ENCODE data around the gene DNAH11. TPM values are rescaled to one million over a fixed set of nuclear protein-coding genes. Genes with fewer than 3 reads are reported as not detected.

Gene DNAH11
- total and polyA plus RNA-seq, 9 of the 15 experiments (the other 6 are each of a cell fraction or from before 2014, with no cell fraction given), result under 0.01 TPM; not detected in 7

- FAIRE-seq, result no peak
- H3K4me1 ChIP-seq (replicated peaks in 1 of 2; ENCODE audit: control insufficient read depth in 2 of 2, insufficient read depth in 2 of 2, low read length in 2 of 2), result peaks cover 6 to 16% of the 10 kb centered on the region in 2 experiments; a peak in 4 of 5 replicates
- H3K9me3 ChIP-seq (replicated peaks; ENCODE audit: control insufficient read depth, insufficient read depth, low read depth, low read length), result no peaks in the 10 kb centered on the region
- H3K79me2 ChIP-seq (ENCODE audit: control insufficient read depth, insufficient read depth, low read length), result no peaks in the 10 kb centered on the region
- no peak for TF ChIP-seq LEF1 (IDR thresholded peaks at IDR 0.05)
- no peak for TF ChIP-seq DMBX1 (CRISPR knock-in tag; IDR thresholded peaks at IDR 0.05; ENCODE audit: borderline replicate concordance)
- no peak for TF ChIP-seq FIP1L1 (IDR thresholded peaks at IDR 0.05; ENCODE audit: low read depth, low read length, poor library complexity, severe bottlenecking)
- TF ChIP-seq POLR2B (IDR thresholded peaks at IDR 0.05; ENCODE audit: low read depth, partially characterized antibody), result no peak
- TF ChIP-seq IRF1 (CRISPR knock-in tag; IDR thresholded peaks at IDR 0.05; ENCODE audit: borderline replicate concordance), result no peak
- TF ChIP-seq ZNF79 (CRISPR knock-in tag; IDR thresholded peaks at IDR 0.05; ENCODE audit: low read depth), result no peak
- no peak for TF ChIP-seq KAT7 (CRISPR knock-in tag; IDR thresholded peaks at IDR 0.05; ENCODE audit: borderline replicate concordance)
- TF ChIP-seq HOXB6 (CRISPR knock-in tag; IDR thresholded peaks at IDR 0.05; ENCODE audit: borderline replicate concordance), result no peak
- TF ChIP-seq ZKSCAN1 (IDR thresholded peaks at IDR 0.05; ENCODE audit: low read depth, low read length), result no peak
- no peak for TF ChIP-seq ZNF507 (tag; conservative IDR thresholded peaks at IDR 0.05)
- TF ChIP-seq POLR2A (conservative IDR thresholded peaks at IDR 0.05), result no peak
- TF ChIP-seq MYC (IDR thresholded peaks at IDR 0.05; ENCODE audit: low read depth, low read length), result no peak
- TF ChIP-seq MYC (CRISPR knock-in tag; IDR thresholded peaks at IDR 0.05; ENCODE audit: borderline replicate concordance, low read depth), result no peak
- TF ChIP-seq SPI1 (IDR thresholded peaks at IDR 0.05; ENCODE audit: borderline replicate concordance, low read depth, low read length), result no peak
- TF ChIP-seq RB1 (IDR thresholded peaks at IDR 0.05; ENCODE audit: low read depth), result no peak
- TF ChIP-seq RBBP5 (IDR thresholded peaks at IDR 0.05; ENCODE audit: borderline replicate concordance, insufficient read depth, low read length, poor library complexity, severe bottlenecking), result no peak
- no peak for TF ChIP-seq THAP7 (CRISPR knock-in tag; IDR thresholded peaks at IDR 0.05)
- intact Hi-C loops (cut with micrococcal nuclease), result no loop called here
- H3K4me3 ChIP-seq, result no peak overlapping the region
- ATAC-seq, result no peak
- ChIA-PET POLR2A (no interaction called here), CTCF (ENCODE audit: low intra/inter-chr PET ratio) (no interaction called here)
- no peak overlapping the region for H3K27ac ChIP-seq (ENCODE audit: extremely low read depth, low read depth, low read length)
- 0 out of 2 replicates have a peak, but pooled peaks cover under 1% of the 10 kb centered on the region for H4K20me1 ChIP-seq (replicated peaks; ENCODE audit: control insufficient read depth, insufficient read depth, low read length)
- no peaks in the 10 kb centered on the region for H3K36me3 ChIP-seq (ENCODE audit: control insufficient read depth, insufficient read depth, low read length)
- in situ Hi-C loops (cut with MboI), result no loop called here
- peaks cover 6 to 24% of the 10 kb centered on the region in 2 experiments for H3K27me3 ChIP-seq (ENCODE audit: control insufficient read depth in 2 of 2, insufficient read depth in 2 of 2, low read length in 2 of 2)
- H3K9me1 ChIP-seq (ENCODE audit: control insufficient read depth, insufficient read depth, low read length), result no peaks in the 10 kb centered on the region
- no peak for DNase-seq (ENCODE audit: extremely low read depth in 1 of 4, low spot score in 3 of 4)
- no peak overlapping the region for H3K9ac ChIP-seq (ENCODE audit: insufficient read depth in 1 of 2, low read depth in 2 of 2, low read length in 2 of 2)
- H2AFZ ChIP-seq (ENCODE audit: low read depth, low read length), result no peak overlapping the region
- WGBS (ENCODE audit: insufficient coverage, low coverage, missing lambda C conversion rate), result 16% methylated on average over 3 of the region's 3 CpGs
- H3K4me2 ChIP-seq (ENCODE audit: insufficient read depth, low read length), result no peak overlapping the region
- BruUV-seq (replicated peaks), result no TSS peak
Measured at GRCh38 chr7:21947056-21947455, 404.2 kb downstream of the DNAH11 start.

Data from K562 (cell line).